Loucy (cell line): ENCODE results near the gene CRYL1.

Source experiments
- H2AFZ ChIP-seq: fragments of 200-600 bp; sonication (generic); 2 replicates; pipeline ENCODE4 v1.6.0; 2016; ENCODE audit warnings: antibody characterized with exemption, mild to moderate bottlenecking, low read length, moderate library complexity
- H3F3A ChIP-seq: fragments of 200-600 bp; 2 replicates; pipeline ENCODE4 v1.6.0; 2016; ENCODE audit warnings: antibody characterized with exemption, low read depth, mild to moderate bottlenecking
- H3K27me3 ChIP-seq: fragments of 200-600 bp; sonication (generic); 2 replicates; pipeline ENCODE4 v1.6.1; 2014; ENCODE audit warnings: low read length, mild to moderate bottlenecking; ENCODE audit not compliant: insufficient read depth, poor library complexity, severe bottlenecking
- H3K36me3 ChIP-seq: fragments of 200-600 bp; sonication (generic); 2 replicates; pipeline ENCODE4 v1.6.1; 2016; ENCODE audit warnings: low read length; ENCODE audit not compliant: insufficient read depth
- H3K4me1 ChIP-seq: fragments of 200-600 bp; sonication (generic); 2 replicates; pipeline ENCODE4 v1.5.1; 2014; ENCODE audit warnings: low read length, mild to moderate bottlenecking; ENCODE audit not compliant: insufficient read depth, poor library complexity, severe bottlenecking
- H3K4me2 ChIP-seq: fragments of 200-600 bp; sonication (generic); 2 replicates; pipeline ENCODE4 v1.6.0; 2014; ENCODE audit warnings: antibody characterized with exemption, low read length, low read depth, mild to moderate bottlenecking; ENCODE audit not compliant: poor library complexity, severe bottlenecking
- H3K4me3 ChIP-seq: fragments of 200-600 bp; sonication (generic); 2 replicates; pipeline ENCODE4 v1.5.1; 2014; ENCODE audit warnings: low read length, mild to moderate bottlenecking, mixed read lengths; ENCODE audit not compliant: poor library complexity, severe bottlenecking
- H3K79me2 ChIP-seq: fragments of 200-600 bp; sonication (generic); 2 replicates; pipeline ENCODE4 v1.6.1; 2014; ENCODE audit warnings: low read length; ENCODE audit not compliant: insufficient read depth
- H3K9ac ChIP-seq: fragments of 200-600 bp; sonication (generic); 2 replicates; pipeline ENCODE4 v1.6.0; 2014; ENCODE audit warnings: mild to moderate bottlenecking, low read depth, low read length, moderate library complexity; ENCODE audit not compliant: poor library complexity, severe bottlenecking
- H3K9me2 ChIP-seq: fragments of 200-600 bp; sonication (generic); replicated peaks from 2 replicates; pipeline ENCODE4 v1.6.1; 2016; ENCODE audit warnings: low read depth, low read length, mixed read lengths
- H3K9me3 ChIP-seq: fragments of 200-600 bp; sonication (generic); 2 replicates; pipeline ENCODE4 v1.6.1; 2014; ENCODE audit warnings: mild to moderate bottlenecking, antibody characterized with exemption, low read length, low read depth; ENCODE audit not compliant: insufficient read depth
- H4K20me1 ChIP-seq: fragments of 200-600 bp; sonication (generic); 2 replicates; pipeline ENCODE4 v1.6.0; 2014; ENCODE audit warnings: antibody characterized with exemption, low read length, mild to moderate bottlenecking; ENCODE audit not compliant: insufficient read depth, poor library complexity, severe bottlenecking
- CTCF ChIP-seq: fragments of 200-600 bp; sonication (generic); conservative IDR thresholded peaks from 2 replicates; pipeline ENCODE4 v1.5.1; 2014; ENCODE audit warnings: mild to moderate bottlenecking, antibody characterized with exemption, low read length
- EZH2phosphoT487 ChIP-seq: fragments of 200-600 bp; IDR thresholded peaks from 2 replicates; pipeline ENCODE4 v1.6.1; 2018; ENCODE audit warnings: antibody characterized with exemption, mild to moderate bottlenecking, moderate library complexity, borderline replicate concordance

Gene CRYL1

GRCh38 chr13:20546556-20546955 is 20.9 kb upstream of the CRYL1 start:
- H3K4me2 ChIP-seq: peak overlapping the region; percentile 33
- TF ChIP-seq EZH2phosphoT487: no peak
- TF ChIP-seq CTCF: no peak
- H3K4me3 ChIP-seq: no peak overlapping the region

DNA sequence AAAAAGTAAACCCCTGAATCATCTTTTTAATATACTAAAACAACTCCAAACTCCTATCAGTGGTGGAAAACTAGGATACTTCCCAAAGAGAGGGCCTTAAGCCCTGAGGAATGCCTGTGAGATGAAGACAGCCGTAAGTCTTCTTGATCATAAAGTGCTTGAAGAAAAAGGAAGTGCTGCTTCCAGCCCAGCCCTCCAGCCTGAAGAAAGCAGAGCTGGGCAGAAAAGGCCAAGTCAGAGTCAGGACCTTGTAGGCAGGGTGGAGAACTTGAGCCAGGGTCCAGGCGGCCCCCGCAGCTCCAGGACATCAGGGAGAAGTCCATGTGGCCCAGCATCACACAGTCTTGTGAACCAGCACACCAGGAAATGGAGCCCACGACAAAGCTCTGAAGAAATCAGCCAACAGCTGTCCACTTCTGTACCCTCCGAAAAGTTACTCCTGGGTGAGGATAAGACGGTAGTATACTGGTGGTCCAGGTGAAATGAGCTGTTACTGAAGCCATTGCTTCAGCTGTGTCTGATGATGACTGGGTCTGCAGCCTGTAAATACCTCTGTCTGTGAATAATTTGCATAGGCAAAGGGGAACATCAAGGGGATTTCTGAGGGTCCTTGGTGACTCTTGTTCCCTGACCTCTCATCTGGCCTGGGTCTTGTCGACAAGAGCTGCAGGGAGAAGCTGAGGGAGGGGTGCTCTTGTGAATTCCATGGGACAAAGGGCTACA is 18.7 kb upstream of the CRYL1 start:
- H3K9me2 ChIP-seq: no peaks in the 10 kb centered on the region
- peak overlapping the region; percentile 97 for H2AFZ ChIP-seq
- TF ChIP-seq CTCF (no peak), EZH2phosphoT487 (no peak)
- H3K27me3 ChIP-seq: no peaks in the 10 kb centered on the region
- H3F3A ChIP-seq: no peaks in the 10 kb centered on the region
- H3K9me3 ChIP-seq: no peaks in the 10 kb centered on the region
- H3K9ac ChIP-seq: no peak overlapping the region
- H3K4me1 ChIP-seq: peaks cover 15% of the 10 kb centered on the region
- H4K20me1 ChIP-seq: no peaks in the 10 kb centered on the region
- H3K79me2 ChIP-seq: no peaks in the 10 kb centered on the region
- H3K36me3 ChIP-seq: no peaks in the 10 kb centered on the region
- no peak overlapping the region for H3K4me2 ChIP-seq
- H3K4me3 ChIP-seq: no peak overlapping the region

More at GRCh38 chr13:20546556-20546955, 20.9 kb upstream of the CRYL1 start:
- Histone ChIP-seq H4K20me1 (no peaks in the 10 kb centered on the region), H3K4me1 (peaks cover 21% of the 10 kb centered on the region), H3K27me3 (no peaks in the 10 kb centered on the region), H3K79me2 (no peaks in the 10 kb centered on the region), H3K9ac (peak overlapping the region; percentile 2), H3F3A (no peaks in the 10 kb centered on the region), H3K9me2 (no peaks in the 10 kb centered on the region), H3K9me3 (no peaks in the 10 kb centered on the region), H3K36me3 (no peaks in the 10 kb centered on the region), H2AFZ (0 out of 2 replicates have a peak overlapping the region, but pooled peaks have one; percentile 2)

DNA sequence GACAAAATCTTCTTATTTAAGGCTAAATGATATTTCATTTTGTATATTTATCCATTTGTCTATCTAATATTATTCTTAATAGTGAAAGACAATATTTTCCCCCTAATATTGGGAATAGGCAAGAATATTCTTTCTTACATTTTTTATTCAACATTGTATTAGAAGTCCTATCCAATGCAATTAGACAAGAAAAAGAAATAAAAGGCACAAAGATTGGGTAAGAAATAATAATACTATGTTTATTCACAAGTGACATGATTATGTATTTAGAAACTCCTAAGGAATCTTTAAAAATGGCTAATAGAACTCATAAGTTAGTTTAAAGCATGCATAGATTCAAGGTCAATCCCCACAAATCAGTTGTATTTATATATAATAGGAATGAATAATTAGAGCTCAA is 11.3 kb upstream of the CRYL1 start:
- no peak overlapping the region for H3K9ac ChIP-seq
- no peaks in the 10 kb centered on the region for H3F3A ChIP-seq
- H2AFZ ChIP-seq: no peak overlapping the region
- no peaks in the 10 kb centered on the region for H4K20me1 ChIP-seq
- H3K36me3 ChIP-seq: no peaks in the 10 kb centered on the region
- no peak overlapping the region for H3K4me2 ChIP-seq
- H3K4me3 ChIP-seq: no peak overlapping the region
- H3K9me2 ChIP-seq: no peaks in the 10 kb centered on the region
- no peaks in the 10 kb centered on the region for H3K79me2 ChIP-seq
- H3K27me3 ChIP-seq: no peaks in the 10 kb centered on the region
- no peaks in the 10 kb centered on the region for H3K4me1 ChIP-seq
- no peak for TF ChIP-seq EZH2phosphoT487
- TF ChIP-seq CTCF: no peak
- peaks cover 13% of the 10 kb centered on the region; the same call in 1 of the 2 replicates for H3K9me3 ChIP-seq
